Measurements from ENCODE around the gene DNASE1L3. TPM values are rescaled to one million over a fixed set of nuclear protein-coding genes. Genes with fewer than 3 reads are reported as not detected.

DNASE1L3 gene
- total RNA-seq, 6 experiments from 2014 or later, result not detected

GRCh38 chr3:58164199-58164879, 46.4 kb downstream of the DNASE1L3 start:
- peaks cover 69% of the 10 kb centered on the region for H3K36me3 Mint-ChIP-seq (ENCODE audit: low read depth)
- peaks cover 68% of the 10 kb centered on the region for H3K4me1 Mint-ChIP-seq (ENCODE audit: low read depth)
- peak overlapping the region; percentile 96 for H3K27ac Mint-ChIP-seq
- peaks cover 11% of the 10 kb centered on the region for H3K27me3 Mint-ChIP-seq (ENCODE audit: insufficient read depth)
- no peak for TF ChIP-seq CTCF (IDR thresholded peaks at IDR 0.05)
- peaks cover 6% of the 10 kb centered on the region; the same call in 1 of the 2 replicates for H3K9me3 Mint-ChIP-seq
- no peak overlapping the region for H3K4me3 Mint-ChIP-seq
- no peak for DNase-seq

GRCh38 chr3:58163234-58163633, 47.5 kb downstream of the DNASE1L3 start:
- Mint-ChIP-seq H3K4me1 (ENCODE audit: low read depth) (peaks cover 66% of the 10 kb centered on the region), H3K27me3 (ENCODE audit: insufficient read depth) (peaks cover 11% of the 10 kb centered on the region), H3K27ac (peak overlapping the region; percentile 96), H3K9me3 (peaks cover 6% of the 10 kb centered on the region; the same call in 1 of the 2 replicates), H3K36me3 (ENCODE audit: low read depth) (peaks cover 63% of the 10 kb centered on the region), H3K4me3 (no peak overlapping the region; the same call in 1 of the 2 replicates)
- no peak for DNase-seq
- no peak for TF ChIP-seq CTCF (IDR thresholded peaks at IDR 0.05)

DNA sequence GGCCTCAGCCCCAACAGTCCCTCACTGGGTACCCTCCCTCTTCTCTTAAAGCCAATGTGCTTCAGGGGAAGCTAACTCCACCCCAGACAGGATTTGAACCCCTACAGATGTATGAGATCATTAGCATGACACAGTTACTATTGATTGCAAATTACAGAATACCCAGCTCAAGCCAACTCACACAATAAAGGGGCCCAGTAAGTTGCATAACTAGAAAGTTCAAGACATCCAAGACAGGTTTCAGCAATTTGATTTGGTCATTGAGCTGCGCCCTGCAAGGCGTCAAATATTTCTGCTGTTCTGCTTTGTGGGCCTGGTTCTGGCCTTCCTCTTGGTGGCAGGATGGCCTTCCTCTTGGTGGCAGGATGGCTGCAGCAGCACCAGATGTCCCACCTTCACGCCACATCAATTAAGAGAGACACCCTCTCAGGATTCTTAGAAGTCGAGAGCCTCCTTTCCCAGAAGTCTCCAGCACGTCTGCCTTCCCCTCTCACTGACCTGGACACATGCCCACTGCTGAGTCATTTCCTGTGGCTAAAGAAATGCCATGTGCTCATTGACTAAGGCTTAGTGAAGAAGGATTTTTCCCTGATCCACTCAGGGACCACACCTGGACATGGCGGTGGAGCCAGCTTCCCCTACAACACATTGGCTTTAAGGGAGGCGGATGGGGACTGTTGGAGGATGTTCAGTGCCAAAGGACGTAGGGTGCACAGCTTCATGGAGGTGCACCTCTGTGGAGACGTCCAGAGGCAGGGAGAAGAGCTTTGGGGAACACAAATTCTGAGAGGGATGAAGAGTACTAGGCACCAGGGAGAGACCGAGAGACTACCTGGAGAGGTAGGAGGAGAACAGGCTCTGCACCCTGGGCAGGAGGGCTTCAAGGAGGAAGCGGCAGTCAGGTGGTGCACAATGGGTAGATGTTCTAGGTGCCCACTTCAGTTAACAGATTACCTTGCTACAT, 49.1 kb downstream of the DNASE1L3 start:
- peak overlapping the region; percentile 43 for H3K4me3 Mint-ChIP-seq
- peaks cover 51% of the 10 kb centered on the region for H3K4me1 Mint-ChIP-seq (ENCODE audit: low read depth)
- no peak for TF ChIP-seq CTCF (IDR thresholded peaks at IDR 0.05)
- DNase-seq, result peak; percentile 92
- peaks cover 6% of the 10 kb centered on the region; the same call in 1 of the 2 replicates for H3K9me3 Mint-ChIP-seq
- peaks cover 6% of the 10 kb centered on the region for H3K27me3 Mint-ChIP-seq (ENCODE audit: insufficient read depth)
- H3K36me3 Mint-ChIP-seq (ENCODE audit: low read depth), result peaks cover 65% of the 10 kb centered on the region
- H3K27ac Mint-ChIP-seq, result peak overlapping the region; percentile 96

DNA sequence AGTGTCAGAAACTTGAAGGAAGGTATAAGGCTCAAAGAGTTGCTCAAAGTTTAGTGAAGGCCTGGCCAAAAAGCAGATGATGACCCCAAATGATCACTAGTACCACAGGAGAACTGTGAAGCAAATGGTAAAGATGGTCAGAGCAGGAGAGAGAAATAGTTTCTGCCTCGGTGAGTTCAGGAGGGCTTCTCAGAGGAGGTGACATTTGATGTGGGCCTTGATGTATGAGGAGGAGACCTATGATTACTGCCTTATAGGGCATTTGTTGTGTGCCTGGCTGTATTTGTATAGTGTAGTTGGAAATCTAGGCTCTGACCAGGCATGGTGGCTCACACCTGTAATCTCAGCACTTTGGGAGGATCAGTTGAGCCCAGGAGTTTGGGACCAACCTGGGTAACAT, 50.4 kb downstream of the DNASE1L3 start:
- H3K4me1 Mint-ChIP-seq (ENCODE audit: low read depth), result peaks cover 44% of the 10 kb centered on the region
- H3K9me3 Mint-ChIP-seq, result peaks cover 6% of the 10 kb centered on the region; the same call in 1 of the 2 replicates
- peak overlapping the region; percentile 96 for H3K27ac Mint-ChIP-seq
- H3K4me3 Mint-ChIP-seq, result no peak overlapping the region
- DNase-seq, result no peak
- peaks cover 58% of the 10 kb centered on the region for H3K36me3 Mint-ChIP-seq (ENCODE audit: low read depth)
- TF ChIP-seq CTCF (IDR thresholded peaks at IDR 0.05), result no peak
- peaks cover 6% of the 10 kb centered on the region for H3K27me3 Mint-ChIP-seq (ENCODE audit: insufficient read depth)

- no peak overlapping the region for H3K27ac Mint-ChIP-seq
- H3K27me3 Mint-ChIP-seq (ENCODE audit: insufficient read depth), result peaks cover 8% of the 10 kb centered on the region
- peaks cover 6% of the 10 kb centered on the region; the same call in 1 of the 2 replicates for H3K9me3 Mint-ChIP-seq
- H3K36me3 Mint-ChIP-seq (ENCODE audit: low read depth), result peaks cover 51% of the 10 kb centered on the region
- DNase-seq, result no peak
- peaks cover 33% of the 10 kb centered on the region for H3K4me1 Mint-ChIP-seq (ENCODE audit: low read depth)
- TF ChIP-seq CTCF (IDR thresholded peaks at IDR 0.05), result no peak
- H3K4me3 Mint-ChIP-seq, result no peak overlapping the region
These were observed 52.2 kb downstream of the DNASE1L3 start for GRCh38 chr3:58158442-58159153.

Data from HFFc6 (cell line).